T47D (cell line): ENCODE results near the gene ANAPC2.
A peak's percentile ranks its signal among the peaks of the same experiment; 100 is the strongest.

Source experiments
- DNase-seq, 2 experiments: peaks; one replicate each; pipeline versions ENCODE4 v3.0.0 to v3.0.0-alpha.2; 2011 to 2012; ENCODE audit warnings: low read depth in 1 of 2, low spot score in 1 of 2
- JUND ChIP-seq: IDR thresholded peaks from 2 replicates; pipeline ENCODE4 v1.6.1; 2012; ENCODE audit warnings: low read depth
- in situ Hi-C: cut with HindIII; loops from 2 replicates; pipeline ENCODE4 v1.10.0; 2016; ENCODE audit warnings: low sequenced_read_pairs, low pct_unique_long_range_greater_than_20kb

ANAPC2 gene

DNA sequence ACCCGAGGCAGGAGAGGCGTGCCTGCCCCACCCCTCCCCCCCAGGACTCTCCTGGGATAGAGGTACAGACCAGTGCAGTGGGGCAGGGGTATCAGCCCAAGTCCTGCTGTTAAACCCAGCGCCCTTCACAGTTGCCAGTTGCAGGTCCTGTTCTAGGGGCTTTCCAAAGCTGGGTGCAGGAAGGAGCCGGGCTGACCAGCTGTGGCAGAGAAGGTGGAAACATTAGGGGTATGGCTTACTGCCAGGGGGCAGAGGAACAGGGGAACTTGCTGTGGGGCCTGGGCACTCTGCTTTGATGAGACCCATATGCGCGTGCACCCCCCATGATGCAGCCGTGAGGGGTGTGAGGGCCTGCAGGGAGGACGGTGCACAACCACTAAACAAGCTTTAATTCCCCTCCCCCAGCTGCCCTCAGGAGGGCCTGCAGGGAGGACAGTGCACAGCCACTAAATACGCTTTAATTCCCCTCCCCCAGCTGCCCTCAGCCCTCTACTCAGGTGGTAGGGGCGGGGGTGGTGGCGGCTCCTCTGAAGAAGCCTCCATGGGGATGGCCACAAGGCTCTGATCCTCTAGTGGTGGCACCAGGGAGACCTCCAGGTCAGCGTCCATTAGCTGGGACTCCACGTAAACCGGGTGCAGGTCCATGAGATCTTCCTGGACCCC lies 17.7 kb downstream of the ANAPC2 start:
- no peak for DNase-seq
- in situ Hi-C loops: no loop called here

DNA sequence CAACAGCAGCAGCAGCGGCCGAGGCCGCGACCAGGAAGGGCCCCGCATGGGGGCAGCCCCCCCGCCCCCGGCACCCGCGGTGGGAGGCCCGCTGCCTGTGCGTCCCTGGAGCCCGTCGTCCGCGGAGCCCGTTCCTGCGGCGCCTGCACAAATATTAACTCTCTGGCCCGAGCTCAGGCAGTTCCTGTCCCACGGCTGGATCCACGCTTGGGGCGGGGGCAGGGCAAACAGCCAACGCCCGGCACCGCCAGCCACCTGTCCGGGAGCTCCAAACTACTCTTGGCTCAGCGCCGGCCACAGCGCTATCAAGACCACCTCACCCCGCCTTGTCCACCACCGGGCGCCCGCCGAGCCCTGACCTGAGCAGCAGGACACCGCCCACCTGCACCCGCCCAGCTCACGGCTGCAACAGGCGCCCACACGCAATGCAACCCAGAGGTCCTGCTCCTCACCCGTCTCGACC lies 18.4 kb downstream of the ANAPC2 start, which contains the start of gene LRRC26:
TSS of gene LRRC26 (minus strand) at position 156 of the 463 bp plus-strand sequence. CDS start at position 48, 108 bp downstream.
- DNase-seq: peak; percentile 78 to 86
- TF ChIP-seq JUND: no peak
- in situ Hi-C loops: no loop called here

More for the DNA sequence above, 17.7 kb downstream of the ANAPC2 start:
- no peak for TF ChIP-seq JUND

DNA sequence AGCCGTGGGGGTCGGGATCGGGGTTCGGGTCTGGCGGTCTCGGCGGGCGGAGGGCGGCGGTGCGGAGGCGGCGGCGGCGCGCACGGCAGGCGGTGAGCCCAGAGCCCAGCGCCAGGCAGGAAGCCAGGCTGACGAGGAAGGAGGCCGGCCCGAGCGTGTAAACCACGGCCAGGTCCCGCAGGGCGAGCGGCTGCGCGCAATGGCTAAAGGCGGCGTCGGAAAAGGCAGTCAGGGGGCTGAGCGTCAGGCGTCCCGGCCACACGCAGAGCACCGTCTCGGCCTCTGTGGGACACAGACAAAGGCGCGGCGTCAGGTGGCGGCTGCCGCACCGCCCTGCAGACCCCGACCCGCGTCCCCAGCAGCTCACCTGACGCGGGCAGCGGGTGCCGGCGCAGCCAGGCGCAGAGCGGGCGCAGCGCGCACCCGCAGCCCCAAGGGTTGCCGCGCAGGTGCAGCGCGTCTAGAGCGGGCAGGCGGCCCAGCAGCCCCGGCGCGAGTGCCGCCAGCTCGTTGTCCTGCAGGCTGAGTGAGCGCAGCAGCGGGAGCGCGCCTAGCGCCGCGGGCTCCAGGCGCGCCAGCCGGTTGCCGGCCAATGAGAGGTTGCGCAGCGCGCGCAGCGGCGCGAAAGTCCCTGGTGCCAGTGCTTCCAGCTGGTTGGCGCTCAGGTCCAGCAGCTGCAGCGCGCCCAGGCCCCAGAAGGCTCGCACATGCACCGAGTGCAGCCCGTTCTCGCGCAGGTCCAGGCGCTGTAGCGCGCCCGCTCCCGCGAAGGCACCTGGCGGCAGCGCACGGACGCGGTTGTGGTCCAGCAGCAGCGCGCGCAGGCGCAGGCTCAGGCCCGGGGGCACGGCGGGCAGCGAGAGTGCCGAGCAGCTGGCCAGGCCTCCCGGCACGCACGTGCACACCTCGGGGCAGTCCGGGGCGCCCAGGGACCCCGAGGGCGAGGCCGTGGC lies 19.2 kb downstream of the ANAPC2 start:
- peak; percentile 96 to 99 for DNase-seq
- in situ Hi-C loops: no loop called here
- TF ChIP-seq JUND: no peak

DNA sequence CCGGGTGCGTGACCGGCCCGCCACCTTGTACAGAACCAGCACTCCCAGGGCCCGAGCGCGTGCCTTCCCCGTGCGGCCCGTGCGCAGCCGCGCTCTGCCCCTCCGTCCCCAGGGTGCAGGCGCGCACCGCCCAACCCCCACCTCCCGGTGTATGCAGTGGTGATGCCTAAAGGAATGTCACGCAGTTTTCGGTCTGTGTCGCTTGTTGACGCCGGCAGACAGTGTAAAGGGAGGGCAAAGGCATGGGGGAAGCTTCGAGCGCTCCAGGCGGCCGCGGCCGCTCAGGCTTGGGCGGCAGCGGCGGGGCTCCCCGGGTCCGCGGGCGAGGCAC lies 19.8 kb downstream of the ANAPC2 start:
- in situ Hi-C loops: no loop called here
- peak; percentile 81 to 88 for DNase-seq
- TF ChIP-seq JUND: no peak

DNA sequence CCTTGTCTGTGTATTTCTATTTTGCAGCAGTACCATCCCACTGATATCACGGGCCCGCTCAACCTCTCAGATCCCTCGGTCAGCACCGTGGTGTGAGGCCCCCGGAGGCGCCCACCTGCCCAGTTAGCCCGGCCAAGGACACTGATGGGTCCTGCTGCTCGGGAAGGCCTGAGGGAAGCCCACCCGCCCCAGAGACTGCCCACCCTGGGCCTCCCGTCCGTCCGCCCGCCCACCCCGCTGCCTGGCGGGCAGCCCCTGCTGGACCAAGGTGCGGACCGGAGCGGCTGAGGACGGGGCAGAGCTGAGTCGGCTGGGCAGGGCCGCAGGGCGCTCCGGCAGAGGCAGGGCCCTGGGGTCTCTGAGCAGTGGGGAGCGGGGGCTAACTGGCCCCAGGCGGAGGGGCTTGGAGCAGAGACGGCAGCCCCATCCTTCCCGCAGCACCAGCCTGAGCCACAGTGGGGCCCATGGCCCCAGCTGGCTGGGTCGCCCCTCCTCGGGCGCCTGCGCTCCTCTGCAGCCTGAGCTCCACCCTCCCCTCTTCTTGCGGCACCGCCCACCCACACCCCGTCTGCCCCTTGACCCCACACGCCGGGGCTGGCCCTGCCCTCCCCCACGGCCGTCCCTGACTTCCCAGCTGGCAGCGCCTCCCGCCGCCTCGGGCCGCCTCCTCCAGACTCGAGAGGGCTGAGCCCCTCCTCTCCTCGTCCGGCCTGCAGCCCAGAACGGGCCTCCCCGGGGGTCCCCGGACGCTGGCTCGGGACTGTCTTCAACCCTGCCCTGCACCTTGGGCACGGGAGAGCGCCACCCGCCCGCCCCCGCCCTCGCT lies 20.4 kb downstream of the ANAPC2 start:
- TF ChIP-seq JUND: no peak
- in situ Hi-C loops: no loop called here
- DNase-seq: peak; percentile 85 to 91

DNA sequence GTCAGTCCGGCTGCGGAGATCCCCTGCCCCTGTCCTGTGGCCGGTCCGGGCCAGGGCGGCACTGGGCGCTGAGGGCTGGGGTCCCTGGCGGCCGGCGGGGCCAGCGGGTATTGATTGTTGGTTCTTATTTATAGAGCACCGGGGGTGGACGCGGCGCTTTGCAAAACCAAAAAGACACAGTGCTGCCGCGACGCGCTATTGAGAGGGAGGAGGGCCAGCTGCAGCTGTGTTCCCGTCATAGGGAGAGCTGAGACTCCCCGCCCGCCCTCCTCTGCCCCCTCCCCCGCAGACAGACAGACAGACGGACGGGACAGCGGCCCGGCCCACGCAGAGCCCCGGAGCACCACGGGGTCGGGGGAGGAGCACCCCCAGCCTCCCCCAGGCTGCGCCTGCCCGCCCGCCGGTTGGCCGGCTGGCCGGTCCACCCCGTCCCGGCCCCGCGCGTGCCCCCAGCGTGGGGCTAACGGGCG lies 21.0 kb downstream of the ANAPC2 start:
- peak; percentile 50 to 74 for DNase-seq
- TF ChIP-seq JUND: no peak
- in situ Hi-C loops: no loop called here

DNA sequence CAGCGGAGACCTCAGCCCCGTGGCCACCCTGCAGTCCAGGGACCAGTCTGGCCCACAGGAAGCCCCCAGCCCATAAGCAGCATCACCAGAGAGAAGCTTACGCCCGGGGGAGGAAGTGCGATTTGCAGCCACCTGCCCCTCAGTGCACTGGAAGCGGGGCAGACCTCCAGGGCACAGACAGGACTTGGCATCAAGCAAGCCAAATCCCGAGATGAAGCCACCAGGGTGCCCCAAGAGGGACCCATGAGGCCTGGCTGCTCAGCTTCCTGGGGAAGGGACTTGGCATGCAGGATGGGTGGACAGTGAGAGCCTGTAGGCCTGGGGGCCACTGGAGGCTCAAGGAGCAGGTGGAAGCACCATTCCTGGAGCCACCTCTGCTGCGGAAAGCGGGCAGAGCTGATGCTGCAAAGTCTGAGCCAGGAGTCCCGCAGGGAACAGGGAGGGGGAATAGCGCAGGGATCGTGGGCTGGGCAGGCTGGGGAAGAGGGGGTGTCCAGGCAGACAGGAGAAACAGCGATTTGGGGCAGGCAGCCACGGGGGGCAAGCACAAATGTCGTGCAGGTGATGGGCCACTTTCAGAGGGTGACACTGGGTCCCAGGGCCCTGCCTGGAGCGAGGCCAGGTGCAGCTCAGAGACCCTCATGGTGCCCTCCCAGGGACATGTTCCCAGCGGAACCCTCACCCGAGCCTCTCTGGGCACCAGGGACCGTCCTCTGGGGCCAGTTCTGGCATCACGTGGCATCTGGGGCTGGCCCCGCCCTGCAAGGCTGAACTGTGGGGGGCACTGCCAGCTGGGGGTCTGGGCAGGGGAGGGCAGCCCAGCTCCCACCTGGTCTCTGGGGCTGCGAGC lies 21.8 kb downstream of the ANAPC2 start:
- in situ Hi-C loops: no loop called here
- no peak for TF ChIP-seq JUND
- DNase-seq: peak in 1 of 2 experiments; percentile 26

DNA sequence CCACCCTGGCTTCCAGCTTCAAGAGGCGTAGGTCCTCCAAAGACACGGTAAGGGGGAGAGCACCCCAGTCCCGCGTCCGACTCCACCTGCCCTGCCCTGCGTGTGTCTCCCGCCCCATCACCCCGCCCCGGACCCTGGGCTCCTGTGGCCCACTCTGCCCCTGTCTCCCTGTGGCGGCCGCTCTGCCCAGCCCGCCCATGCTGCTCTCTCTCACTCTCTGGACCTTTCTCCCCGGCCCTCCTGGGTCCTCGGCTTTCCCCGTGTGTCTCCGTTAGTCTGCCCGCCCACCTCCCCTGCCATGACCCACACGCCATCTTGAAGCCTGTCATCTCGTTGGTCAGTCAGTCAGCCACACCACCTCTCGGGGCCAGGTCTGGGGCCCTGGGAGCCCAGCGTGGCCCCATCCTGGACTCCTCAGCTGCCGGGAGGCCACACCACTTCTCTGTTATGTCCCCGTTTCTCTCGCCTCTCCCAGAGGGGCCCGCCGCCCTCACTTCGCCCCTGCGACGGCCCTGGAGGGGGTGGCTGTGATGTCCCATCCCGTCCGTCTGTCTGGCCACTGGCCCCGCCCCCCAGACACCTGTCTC lies 23.0 kb downstream of the ANAPC2 start:
- no peak for DNase-seq
- in situ Hi-C loops: no loop called here
- no peak for TF ChIP-seq JUND

DNA sequence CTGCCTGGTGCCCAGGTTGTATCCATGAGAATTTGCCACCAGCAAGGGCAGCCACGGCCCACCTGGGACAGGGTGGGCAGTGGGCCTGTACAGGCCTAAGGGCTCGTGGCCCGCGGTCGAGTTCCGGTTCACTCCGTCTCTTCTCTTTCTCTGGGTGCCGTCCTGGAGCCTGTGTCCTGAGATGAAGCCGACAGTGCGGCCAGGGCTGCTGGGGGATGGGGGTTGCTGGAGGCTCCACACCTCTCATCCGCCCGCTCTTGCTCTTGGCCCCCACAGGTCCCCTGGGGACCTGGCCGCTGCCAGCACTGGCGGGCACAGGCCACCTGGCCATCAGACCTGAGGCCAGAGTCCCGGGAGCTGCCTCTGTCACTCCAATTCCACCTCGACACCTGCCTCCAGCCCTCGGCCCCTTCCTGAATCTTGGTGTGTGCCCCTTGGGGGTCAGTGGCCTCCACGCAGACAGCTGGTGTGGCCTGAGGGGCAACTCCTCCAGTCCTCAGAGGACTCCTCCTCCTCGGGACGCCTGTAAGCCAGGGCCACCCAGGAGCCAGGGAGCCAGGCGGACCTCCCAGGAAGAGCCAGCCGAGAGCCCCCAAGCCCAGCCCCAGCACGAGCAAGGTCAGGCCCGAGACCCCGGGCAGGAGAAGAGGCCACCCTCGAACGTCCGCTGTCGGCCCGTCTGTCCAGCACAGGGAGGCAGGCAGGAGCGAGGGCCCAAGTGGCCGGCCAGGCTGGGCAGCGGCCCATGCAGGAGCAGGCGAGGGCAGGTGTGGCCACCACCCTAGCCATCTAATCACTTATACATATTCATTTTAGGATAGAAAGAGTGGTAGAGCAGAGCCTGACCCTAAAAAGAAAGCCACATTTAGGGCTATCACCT lies 23.8 kb downstream of the ANAPC2 start:
- in situ Hi-C loops: no loop called here
- no peak for TF ChIP-seq JUND
- DNase-seq: no peak

DNA sequence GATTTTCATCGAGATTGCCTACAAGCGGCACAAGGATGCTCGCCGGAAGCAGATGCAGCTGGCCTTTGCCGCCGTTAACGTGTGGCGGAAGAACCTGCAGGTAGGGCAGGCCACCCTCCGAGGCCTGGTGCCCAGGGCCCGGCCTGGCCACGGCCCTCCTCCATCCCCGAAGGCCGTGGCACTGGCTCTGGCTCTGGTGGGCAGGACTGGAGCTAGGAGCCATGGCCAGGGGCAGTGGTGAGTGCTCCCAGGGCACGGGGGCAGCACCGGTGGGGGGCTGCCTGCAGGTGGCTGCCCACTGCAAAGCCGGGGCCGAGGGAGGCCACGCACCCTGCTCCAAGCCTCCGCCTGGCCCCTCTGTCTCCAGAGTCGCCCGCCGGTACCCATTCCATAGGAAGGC lies 24.6 kb downstream of the ANAPC2 start:
- no peak for TF ChIP-seq JUND
- no peak for DNase-seq
- in situ Hi-C loops: no loop called here
